Activated B cell treated with CpG ODN at 0.5 μM for 24 hours (primary cell): ENCODE measurements around the gene PCBP2. TPM values are rescaled to one million over a fixed set of nuclear protein-coding genes. Genes with fewer than 3 reads are reported as not detected.
A peak's percentile ranks its signal among the peaks of the same experiment; 100 is the strongest.
"Not testable (repeated sequence)": the region's sequence is repeated elsewhere in the genome, so short reads cannot be mapped to it uniquely, and the experiment has no call there.

ENCODE experiments used
- ATAC-seq: fragments of 200-7000 bp; cut with Tn5 transposase; one replicate; pipeline ENCODE4 v1.10.0; 2021; ENCODE audit warnings: low read depth, mild to moderate bottlenecking, moderate library complexity
- CTCF ChIA-PET: fragments of 350-600 bp; sonication (Branson Sonifier 250); formaldehyde crosslinking; loops from one replicate; lab custom pipeline; 2021; ENCODE audit warnings: antibody characterized with exemption; lab: Charles Lee
- POLR2A ChIA-PET: fragments of 350-600 bp; sonication (Branson Sonifier 250); formaldehyde crosslinking; loops from one replicate; lab custom pipeline; 2021; ENCODE audit warnings: antibody characterized with exemption; lab: Charles Lee
- DNase-seq: peaks from one replicate; pipeline ENCODE4 v3.0.0; 2022
- H3K27ac Mint-ChIP-seq: one replicate; pipeline ENCODE4 v1.8.0; 2020; ENCODE audit warnings: mixed read lengths
- H3K27me3 Mint-ChIP-seq: one replicate; pipeline ENCODE4 v1.8.0; 2021; ENCODE audit warnings: mixed read lengths
- H3K36me3 Mint-ChIP-seq: one replicate; pipeline ENCODE4 v1.8.0; 2021; ENCODE audit warnings: low read depth, mixed read lengths
- H3K4me1 Mint-ChIP-seq: one replicate; pipeline ENCODE4 v1.8.0; 2021; ENCODE audit warnings: mixed read lengths
- H3K4me3 Mint-ChIP-seq: one replicate; pipeline ENCODE4 v1.8.0; 2020; ENCODE audit warnings: mild to moderate bottlenecking, mixed read lengths
- H3K9me3 Mint-ChIP-seq: one replicate; pipeline ENCODE4 v1.8.0; 2020; ENCODE audit warnings: mixed read lengths
- intact Hi-C: fragments of 100-400 bp; cut with micrococcal nuclease; formaldehyde crosslinking; loops from one replicate; pipeline ENCODE4 v1.15.1; 2024
- total RNA-seq: library from RNA; stranded (reverse); gene quantifications from 2 replicates; pipeline ENCODE4 v1.2.3, GENCODE V29; 2022
- TF ChIP-seq, protein P1 (sequence below): fragments of 200-600 bp; IDR thresholded peaks from one replicate; pipeline ENCODE4 v1.8.0; 2022; ENCODE audit warnings: antibody characterized with exemption, mild to moderate bottlenecking

The PCBP2 gene
- total RNA-seq, 1 donor from 2014 or later, result 853 TPM

DNA sequence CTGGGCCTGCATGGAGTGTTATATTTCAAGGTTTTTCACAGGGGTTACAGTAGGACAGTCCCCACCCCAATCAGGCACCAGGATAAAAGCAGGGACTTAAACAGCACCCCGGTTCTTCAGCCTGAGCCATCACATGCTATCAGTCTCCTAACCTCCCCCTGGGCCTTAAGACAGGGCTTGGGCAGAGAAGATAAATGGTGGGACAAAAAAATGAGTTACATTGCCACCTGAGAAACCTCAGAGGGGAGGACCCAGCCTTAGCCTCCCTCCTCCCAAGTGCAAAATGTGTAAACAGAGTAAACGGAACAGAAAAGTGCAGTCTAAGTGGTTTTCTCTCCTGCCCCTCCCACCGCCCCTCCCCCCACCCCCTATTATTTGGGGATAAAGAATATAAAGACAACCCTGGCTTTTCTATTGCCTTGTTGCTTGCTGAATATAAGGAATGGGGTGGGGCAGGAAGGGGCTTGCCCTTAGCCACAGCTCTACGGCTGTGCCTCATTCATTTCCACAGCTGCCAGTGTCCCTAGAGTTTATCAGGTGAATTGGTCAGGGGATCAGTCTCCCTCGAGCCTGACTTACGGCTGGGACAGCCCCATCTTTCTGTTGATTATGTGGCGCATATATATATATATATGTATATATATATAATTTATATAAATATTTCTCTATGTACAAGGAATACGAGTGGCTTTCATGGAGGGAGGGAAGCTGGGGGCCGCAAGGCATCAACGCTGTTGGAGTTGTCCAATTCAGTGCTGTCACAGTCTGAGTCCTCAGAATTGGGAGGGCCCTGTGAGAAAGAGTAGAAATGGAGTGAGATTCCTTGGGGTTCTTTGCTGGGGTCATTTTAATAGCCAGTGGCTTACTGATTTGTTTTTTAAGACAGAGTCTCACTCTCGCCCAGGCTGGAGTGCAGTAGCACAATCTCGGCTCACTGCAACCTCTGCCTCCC is 28.9 kb downstream of the PCBP2 start:
- Mint-ChIP-seq H3K36me3 (peaks cover 83% of the 10 kb centered on the region), H3K27me3 (no peaks in the 10 kb centered on the region), H3K27ac (no peak overlapping the region), H3K4me1 (peaks cover 3% of the 10 kb centered on the region), H3K9me3 (no peaks in the 10 kb centered on the region), H3K4me3 (no peak overlapping the region)
- TF ChIP-seq, protein P1, sequence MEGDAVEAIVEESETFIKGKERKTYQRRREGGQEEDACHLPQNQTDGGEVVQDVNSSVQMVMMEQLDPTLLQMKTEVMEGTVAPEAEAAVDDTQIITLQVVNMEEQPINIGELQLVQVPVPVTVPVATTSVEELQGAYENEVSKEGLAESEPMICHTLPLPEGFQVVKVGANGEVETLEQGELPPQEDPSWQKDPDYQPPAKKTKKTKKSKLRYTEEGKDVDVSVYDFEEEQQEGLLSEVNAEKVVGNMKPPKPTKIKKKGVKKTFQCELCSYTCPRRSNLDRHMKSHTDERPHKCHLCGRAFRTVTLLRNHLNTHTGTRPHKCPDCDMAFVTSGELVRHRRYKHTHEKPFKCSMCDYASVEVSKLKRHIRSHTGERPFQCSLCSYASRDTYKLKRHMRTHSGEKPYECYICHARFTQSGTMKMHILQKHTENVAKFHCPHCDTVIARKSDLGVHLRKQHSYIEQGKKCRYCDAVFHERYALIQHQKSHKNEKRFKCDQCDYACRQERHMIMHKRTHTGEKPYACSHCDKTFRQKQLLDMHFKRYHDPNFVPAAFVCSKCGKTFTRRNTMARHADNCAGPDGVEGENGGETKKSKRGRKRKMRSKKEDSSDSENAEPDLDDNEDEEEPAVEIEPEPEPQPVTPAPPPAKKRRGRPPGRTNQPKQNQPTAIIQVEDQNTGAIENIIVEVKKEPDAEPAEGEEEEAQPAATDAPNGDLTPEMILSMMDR, result no peak
- ChIA-PET POLR2A (interaction anchor here (0.5 to 1.7 kb wide), 4 partner anchors 11 to 28 kb away, joined by 5 to 15 read pairs (median 9); partner anchors contain the start of genes NPFF and TARBP2), CTCF (interaction anchor here (1.2 to 2.4 kb wide), 2 partner anchors 13 to 28 kb away, joined by 4 to 16 read pairs; no protein-coding TSS in a partner anchor)
- no peak for ATAC-seq
- intact Hi-C loops, result no loop called here
- no peak for DNase-seq

DNA sequence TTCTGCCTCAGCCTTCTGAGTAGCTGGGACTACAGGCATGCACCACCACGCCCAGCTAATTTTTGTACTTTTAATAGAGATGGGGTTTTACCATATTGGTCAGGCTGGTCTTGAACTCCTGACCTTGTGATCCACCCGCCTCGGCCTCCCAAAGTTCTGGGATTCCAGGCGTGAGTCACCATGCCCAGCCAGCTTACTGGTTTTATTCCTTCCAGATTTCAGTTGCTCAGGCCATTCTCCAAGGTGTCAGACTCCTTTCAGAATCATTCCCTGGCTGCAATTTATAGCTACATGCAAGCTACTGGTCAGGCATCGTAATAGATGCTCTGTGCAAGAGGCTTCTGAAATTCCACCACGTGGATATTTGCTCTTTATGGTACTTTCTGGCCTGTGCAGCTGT is 29.6 kb downstream of the PCBP2 start:
- H3K27ac Mint-ChIP-seq, H3K27me3 Mint-ChIP-seq, H3K9me3 Mint-ChIP-seq, H3K4me1 Mint-ChIP-seq, intact Hi-C loops, DNase-seq, H3K4me3 Mint-ChIP-seq, ATAC-seq: not testable (repeated sequence)
- peaks cover 79% of the 10 kb centered on the region for H3K36me3 Mint-ChIP-seq
- ChIA-PET CTCF (interaction anchor here (1.2 to 2.4 kb wide), 3 partner anchors 12 to 28 kb away, joined by 4 to 16 read pairs (median 4); no protein-coding TSS in a partner anchor), POLR2A (interaction anchor here (0.9 to 1.7 kb wide), 4 partner anchors 10 to 26 kb away, joined by 4 to 15 read pairs (median 9); partner anchors contain the start of genes NPFF and TARBP2)

DNA sequence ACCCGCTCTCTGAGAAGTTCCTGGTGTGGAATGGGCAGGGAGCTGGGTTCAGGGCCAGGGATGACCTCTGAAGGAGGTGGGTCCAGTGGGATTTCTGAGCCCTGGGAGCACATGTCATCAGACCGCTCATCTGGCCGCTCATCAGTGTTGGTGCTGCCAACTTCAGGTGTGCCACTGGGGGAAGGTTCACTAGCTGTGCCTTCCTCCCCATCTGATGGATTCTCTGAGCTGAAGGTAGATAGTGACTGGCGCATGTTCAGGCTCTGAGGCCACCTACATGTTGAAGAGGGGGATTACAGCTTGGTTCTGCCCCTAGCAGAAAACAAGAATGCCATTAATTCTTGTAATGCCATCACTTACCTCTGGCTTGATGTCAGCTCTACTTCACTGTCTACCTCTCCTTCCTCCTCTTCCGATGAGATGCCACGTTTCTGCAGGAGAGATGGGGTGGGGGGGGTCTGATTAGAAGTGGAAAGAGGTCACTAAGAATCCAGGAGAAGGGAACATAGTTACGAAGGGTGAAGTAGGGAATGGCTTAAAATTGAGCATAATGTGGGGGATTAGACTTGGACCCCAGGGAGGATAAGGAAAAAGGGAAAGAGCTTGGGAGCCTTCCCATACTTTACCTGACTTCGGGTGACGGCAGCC is 30.2 kb downstream of the PCBP2 start:
- TF ChIP-seq, protein P1, result no peak
- DNase-seq (no peak), ATAC-seq (peak; percentile 54)
- intact Hi-C loops, result no loop called here
- Mint-ChIP-seq H3K27me3 (no peaks in the 10 kb centered on the region), H3K4me1 (peaks cover 3% of the 10 kb centered on the region), H3K27ac (no peak overlapping the region), H3K9me3 (no peaks in the 10 kb centered on the region), H3K36me3 (peaks cover 73% of the 10 kb centered on the region), H3K4me3 (no peak overlapping the region)
- POLR2A ChIA-PET, result interaction anchor here (1.2 to 1.7 kb wide), 3 partner anchors 10 to 23 kb away, joined by 4 to 15 read pairs (median 11); partner anchors contain the start of gene TARBP2
- CTCF ChIA-PET, result interaction anchor here (1.2 to 2.4 kb wide), 3 partner anchors 12 to 28 kb away, joined by 4 to 16 read pairs (median 4); no protein-coding TSS in a partner anchor

DNA sequence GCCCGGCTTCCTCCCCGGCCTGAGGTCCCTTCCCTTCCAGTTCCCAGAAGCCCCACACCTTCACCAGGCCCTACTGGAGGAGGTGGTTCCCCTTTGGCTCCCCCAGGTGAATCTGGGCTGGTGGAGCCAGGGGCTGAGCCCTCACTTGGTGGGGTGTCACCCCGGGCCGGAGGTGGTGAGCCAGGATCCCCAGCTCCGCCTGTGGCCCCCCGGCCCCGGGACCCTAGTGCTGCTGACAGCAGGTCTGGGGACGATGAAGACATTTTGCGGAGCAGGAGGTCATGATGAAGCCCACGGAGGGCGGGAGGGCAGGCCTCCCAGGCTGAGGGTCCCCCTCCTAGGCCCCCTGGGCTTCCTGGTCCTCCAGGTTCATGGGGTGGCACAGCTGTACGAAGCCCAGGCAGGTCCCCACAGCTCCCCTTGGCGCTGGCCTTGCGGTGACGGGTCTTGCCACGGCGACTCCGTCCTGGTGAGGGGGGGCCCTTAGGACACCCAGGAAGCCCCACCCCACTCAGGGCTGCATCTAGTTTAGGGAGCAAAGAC is 30.8 kb downstream of the PCBP2 start:
- ChIA-PET CTCF (interaction anchor here (1.3 to 2.4 kb wide), 2 partner anchors 26 to 28 kb away, joined by 4 to 16 read pairs; no protein-coding TSS in a partner anchor), POLR2A (interaction anchor here (0.7 to 1.7 kb wide), 4 partner anchors 10 to 103 kb away, joined by 3 to 11 read pairs (median 6); partner anchors contain the start of gene TARBP2)
- TF ChIP-seq, protein P1, result no peak
- Mint-ChIP-seq H3K36me3 (peaks cover 68% of the 10 kb centered on the region), H3K27ac (no peak overlapping the region), H3K4me3 (no peak overlapping the region), H3K4me1 (peaks cover 3% of the 10 kb centered on the region), H3K27me3 (no peaks in the 10 kb centered on the region), H3K9me3 (no peaks in the 10 kb centered on the region)
- DNase-seq (no peak), ATAC-seq (no peak)
- intact Hi-C loops, result no loop called here
